Effector CD8-positive, alpha-beta T cell (primary cell): ENCODE results near the gene EIF3B.
"Not testable (repeated sequence)": the region's sequence is repeated elsewhere in the genome, so short reads cannot be mapped to it uniquely, and the experiment has no call there.

Experiments
- DNase-seq: peaks from one replicate; lab custom pipeline; 2025; lab: John Stamatoyannopoulos, UW
- total RNA-seq, 4 experiments: gene quantifications; one replicate each; lab custom pipeline; 2026; lab: John Stamatoyannopoulos, UW

Gene EIF3B
- total RNA-seq: 228 to 399 (median 240) reads per million in 4 experiments

- DNase-seq: peak; percentile 86
Observed at GRCh38 chr7:2354186-2354938, at the start of gene EIF3B. Gene EIF3B (plus strand): TSS chr7:2354827. CDS start chr7:2354922, 95 bp downstream.

GRCh38 chr7:2305258-2305657 is 49.4 kb upstream of the EIF3B start:
- not testable (repeated sequence) for DNase-seq

- no peak for DNase-seq
Observed at GRCh38 chr7:2306688-2307087, 47.9 kb upstream of the EIF3B start.

- no peak for DNase-seq
Observed at GRCh38 chr7:2307690-2308107, 46.9 kb upstream of the EIF3B start.

GRCh38 chr7:2309889-2310331 is 44.7 kb upstream of the EIF3B start:
- no peak for DNase-seq

GRCh38 chr7:2312267-2312929 is 42.2 kb upstream of the EIF3B start:
- DNase-seq: no peak

GRCh38 chr7:2313450-2314208 is 41.0 kb upstream of the EIF3B start:
- DNase-seq: no peak

GRCh38 chr7:2314209-2314955 is 40.2 kb upstream of the EIF3B start, which contains the start of gene SNX8:
Gene SNX8 (minus strand): TSS chr7:2314441. CDS start chr7:2314421, 20 bp downstream.
- peak; percentile 96 for DNase-seq

- not testable (repeated sequence) for DNase-seq
Observed at GRCh38 chr7:2314956-2315530, 39.6 kb upstream of the EIF3B start.

GRCh38 chr7:2315787-2316186 is 38.8 kb upstream of the EIF3B start:
- no peak for DNase-seq

- no peak for DNase-seq
Observed at GRCh38 chr7:2316578-2316977, 38.0 kb upstream of the EIF3B start.

- DNase-seq: no peak
Observed at GRCh38 chr7:2317556-2318293, 36.9 kb upstream of the EIF3B start.

- no peak for DNase-seq
Observed at GRCh38 chr7:2321020-2321419, 33.6 kb upstream of the EIF3B start.

GRCh38 chr7:2325162-2325561 is 29.5 kb upstream of the EIF3B start:
- DNase-seq: no peak

GRCh38 chr7:2326951-2327350 is 27.7 kb upstream of the EIF3B start:
- no peak for DNase-seq

GRCh38 chr7:2330493-2330892 is 24.1 kb upstream of the EIF3B start:
- DNase-seq: no peak

- DNase-seq: no peak
Observed at GRCh38 chr7:2331707-2332106, 22.9 kb upstream of the EIF3B start.

GRCh38 chr7:2332606-2333231 is 21.9 kb upstream of the EIF3B start:
- DNase-seq: not testable (repeated sequence)

- DNase-seq: no peak
Observed at GRCh38 chr7:2336626-2337299, 17.9 kb upstream of the EIF3B start.
